Measurements from ENCODE around the gene COG7.

DNA sequence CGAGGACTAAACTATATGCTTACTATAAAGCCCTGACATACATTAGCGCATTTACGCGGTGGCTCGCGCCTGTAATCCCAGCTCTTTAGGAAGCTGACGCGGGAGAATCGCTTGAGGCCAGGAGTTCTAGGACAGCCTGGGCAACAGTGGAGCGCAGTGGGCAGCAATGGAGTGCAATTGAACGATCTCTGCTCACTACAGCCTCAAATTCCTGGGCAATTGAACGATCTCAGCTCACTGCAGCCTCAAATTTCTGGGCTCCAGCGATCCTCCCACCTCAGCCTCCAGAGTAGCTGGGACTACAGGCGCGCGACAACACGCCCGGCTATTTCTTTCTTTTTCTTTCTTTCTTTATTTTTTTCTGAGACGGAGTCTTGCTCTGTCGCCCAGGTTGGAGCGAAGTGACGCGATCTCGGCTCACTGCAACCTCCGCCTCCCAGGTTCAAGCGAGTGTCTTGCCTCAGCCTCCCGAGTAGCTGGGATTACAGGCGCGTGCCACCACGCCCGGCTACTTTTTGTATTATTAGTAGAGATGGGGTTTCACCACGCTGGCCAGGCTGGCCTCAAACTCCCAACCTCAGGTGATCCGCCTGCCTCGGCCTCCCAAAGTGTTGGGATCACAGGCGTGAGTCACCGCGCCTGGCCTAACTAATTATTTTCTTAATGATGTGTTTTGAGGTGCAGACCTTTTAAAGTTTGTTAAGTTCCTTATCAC lies 506 bp upstream of the COG7 start:
- TF ChIP-seq EZH2 (IDR thresholded peaks at IDR 0.05; ENCODE audit: low read length, unreplicated experiment) = no peak
- TF ChIP-seq, protein P1, sequence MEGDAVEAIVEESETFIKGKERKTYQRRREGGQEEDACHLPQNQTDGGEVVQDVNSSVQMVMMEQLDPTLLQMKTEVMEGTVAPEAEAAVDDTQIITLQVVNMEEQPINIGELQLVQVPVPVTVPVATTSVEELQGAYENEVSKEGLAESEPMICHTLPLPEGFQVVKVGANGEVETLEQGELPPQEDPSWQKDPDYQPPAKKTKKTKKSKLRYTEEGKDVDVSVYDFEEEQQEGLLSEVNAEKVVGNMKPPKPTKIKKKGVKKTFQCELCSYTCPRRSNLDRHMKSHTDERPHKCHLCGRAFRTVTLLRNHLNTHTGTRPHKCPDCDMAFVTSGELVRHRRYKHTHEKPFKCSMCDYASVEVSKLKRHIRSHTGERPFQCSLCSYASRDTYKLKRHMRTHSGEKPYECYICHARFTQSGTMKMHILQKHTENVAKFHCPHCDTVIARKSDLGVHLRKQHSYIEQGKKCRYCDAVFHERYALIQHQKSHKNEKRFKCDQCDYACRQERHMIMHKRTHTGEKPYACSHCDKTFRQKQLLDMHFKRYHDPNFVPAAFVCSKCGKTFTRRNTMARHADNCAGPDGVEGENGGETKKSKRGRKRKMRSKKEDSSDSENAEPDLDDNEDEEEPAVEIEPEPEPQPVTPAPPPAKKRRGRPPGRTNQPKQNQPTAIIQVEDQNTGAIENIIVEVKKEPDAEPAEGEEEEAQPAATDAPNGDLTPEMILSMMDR (conservative IDR thresholded peaks at IDR 0.05; ENCODE audit: low read depth, low read length) = no peak
